ENCODE measurements around the gene APOBEC2.
"Not testable (repeated sequence)": the region's sequence is repeated elsewhere in the genome, so short reads cannot be mapped to it uniquely, and the experiment has no call there.

- TF ChIP-seq, protein P1, sequence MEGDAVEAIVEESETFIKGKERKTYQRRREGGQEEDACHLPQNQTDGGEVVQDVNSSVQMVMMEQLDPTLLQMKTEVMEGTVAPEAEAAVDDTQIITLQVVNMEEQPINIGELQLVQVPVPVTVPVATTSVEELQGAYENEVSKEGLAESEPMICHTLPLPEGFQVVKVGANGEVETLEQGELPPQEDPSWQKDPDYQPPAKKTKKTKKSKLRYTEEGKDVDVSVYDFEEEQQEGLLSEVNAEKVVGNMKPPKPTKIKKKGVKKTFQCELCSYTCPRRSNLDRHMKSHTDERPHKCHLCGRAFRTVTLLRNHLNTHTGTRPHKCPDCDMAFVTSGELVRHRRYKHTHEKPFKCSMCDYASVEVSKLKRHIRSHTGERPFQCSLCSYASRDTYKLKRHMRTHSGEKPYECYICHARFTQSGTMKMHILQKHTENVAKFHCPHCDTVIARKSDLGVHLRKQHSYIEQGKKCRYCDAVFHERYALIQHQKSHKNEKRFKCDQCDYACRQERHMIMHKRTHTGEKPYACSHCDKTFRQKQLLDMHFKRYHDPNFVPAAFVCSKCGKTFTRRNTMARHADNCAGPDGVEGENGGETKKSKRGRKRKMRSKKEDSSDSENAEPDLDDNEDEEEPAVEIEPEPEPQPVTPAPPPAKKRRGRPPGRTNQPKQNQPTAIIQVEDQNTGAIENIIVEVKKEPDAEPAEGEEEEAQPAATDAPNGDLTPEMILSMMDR (IDR thresholded peaks at IDR 0.05), result not testable (repeated sequence)
- not testable (repeated sequence) for TF ChIP-seq POLR2A (IDR thresholded peaks at IDR 0.05)
These were observed 37.1 kb upstream of the APOBEC2 start for GRCh38 chr6:41015860-41016259.
